ENCODE results near the gene DLGAP4. TPM values are rescaled to one million over a fixed set of nuclear protein-coding genes. Genes with fewer than 3 reads are reported as not detected.

The DLGAP4 gene
- total and polyA plus RNA-seq, 2 of the 13 experiments (the other 11 are each of a cell fraction or from before 2014, with no cell fraction given): 15.2 to 26.7 TPM

- no peak for TF ChIP-seq PHF5A (CRISPR knock-in tag; IDR thresholded peaks at IDR 0.05; ENCODE audit: low read depth, unreplicated experiment)
- no peak for TF ChIP-seq ZNF577 (CRISPR knock-in tag; IDR thresholded peaks at IDR 0.05; ENCODE audit: borderline replicate concordance, low read depth)
- no peak for TF ChIP-seq ZNF572 (CRISPR knock-in tag; IDR thresholded peaks at IDR 0.05)
- no peak for TF ChIP-seq ZNF557 (CRISPR knock-in tag; IDR thresholded peaks at IDR 0.05)
These were observed 21.4 kb upstream of the DLGAP4 start (continued) for GRCh38 chr20:36284751-36285150.

- no peak overlapping the region for H3K4me3 ChIP-seq (replicated peaks in 1 of 3; ENCODE audit: insufficient read depth in 1 of 3, low read depth in 2 of 3, low read length in 3 of 3)
- no peak overlapping the region for H2AFZ ChIP-seq (ENCODE audit: low read length)
- DNase-seq (ENCODE audit: low spot score) (no peak), ATAC-seq (peak; percentile 80), FAIRE-seq (peak; percentile 50)
- no peak overlapping the region for H3K9ac ChIP-seq (ENCODE audit: insufficient read depth, low read depth, low read length)
- WGBS (ENCODE audit: low lambda C conversion rate): 59% methylated on average over 11 of the region's 11 CpGs
- TF ChIP-seq ZNF572 (CRISPR knock-in tag; IDR thresholded peaks at IDR 0.05) (no peak), ZNF124 (CRISPR knock-in tag; IDR thresholded peaks at IDR 0.05) (no peak), EP300 (IDR thresholded peaks at IDR 0.05; ENCODE audit: low read depth in 2 of 2, low read length in 2 of 2) (no peak), EP300 (CRISPR knock-in tag; IDR thresholded peaks at IDR 0.05; ENCODE audit: borderline replicate concordance) (no peak), STAG1 (CRISPR knock-in tag; IDR thresholded peaks at IDR 0.05) (peak; percentile 26; the same call in 1 of the 2 replicates)
- intact Hi-C loops (cut with micrococcal nuclease; ENCODE audit: unreplicated experiment): no loop called here
- ChIA-PET CTCF (ENCODE audit: low intra/inter-chr PET ratio, low total read pairs) (no interaction called here), POLR2A (no interaction called here)
- H3K79me2 ChIP-seq (ENCODE audit: insufficient read depth, low read length): no peaks in the 10 kb centered on the region
- BruUV-seq (replicated peaks): no TSS peak
- in situ Hi-C loops (cut with HindIII; ENCODE audit: extremely low pct_ligation_motif_present, low pct_unique_long_range_greater_than_20kb): loop anchor here (10.0 kb wide), 1 partner anchor 59 kb away; no protein-coding TSS in a partner anchor
- H3K4me2 ChIP-seq (ENCODE audit: low read depth, low read length): no peak overlapping the region
- H3K9me3 ChIP-seq (ENCODE audit: low read length): no peaks in the 10 kb centered on the region
- no peaks in the 10 kb centered on the region; a peak in 1 of 5 replicates for H3K27me3 ChIP-seq (ENCODE audit: control insufficient read depth in 1 of 2, insufficient read depth in 2 of 2, low read length in 2 of 2)
- no peaks in the 10 kb centered on the region for H3K4me1 ChIP-seq (ENCODE audit: insufficient read depth, low read length)
- no peaks in the 10 kb centered on the region; a peak in 1 of 5 replicates for H3K36me3 ChIP-seq (replicated peaks in 1 of 2; ENCODE audit: control insufficient read depth in 1 of 2, insufficient read depth in 2 of 2, low read length in 2 of 2)
- no peak overlapping the region for H3K27ac ChIP-seq (ENCODE audit: extremely low read length, insufficient read depth, low read length)
- H4K20me1 ChIP-seq (ENCODE audit: insufficient read depth, low read length): no peaks in the 10 kb centered on the region
These were observed 20.2 kb upstream of the DLGAP4 start for GRCh38 chr20:36285746-36286447.

Data from HepG2 (cell line).